KMS-11 (cell line): ENCODE measurements around the gene SLC34A1.
A peak's percentile ranks its signal among the peaks of the same experiment; 100 is the strongest.

Source experiments
- H2AFZ ChIP-seq: fragments of 200-600 bp; sonication (generic); 2 replicates; pipeline ENCODE4 v1.6.1; 2016; ENCODE audit warnings: antibody characterized with exemption, mixed run types, low read depth
- H3K27ac ChIP-seq: fragments of 200-600 bp; sonication (generic); 2 replicates; pipeline ENCODE4 v1.6.1; 2016; ENCODE audit warnings: mild to moderate bottlenecking, mixed run types
- H3K27me3 ChIP-seq: fragments of 200-600 bp; sonication (generic); 2 replicates; pipeline ENCODE4 v1.6.1; 2017; ENCODE audit warnings: mild to moderate bottlenecking, low read depth, mixed run types, moderate library complexity; ENCODE audit not compliant: insufficient read depth
- H3K36me3 ChIP-seq: fragments of 200-600 bp; sonication (generic); 2 replicates; pipeline ENCODE4 v1.6.1; 2017; ENCODE audit warnings: mild to moderate bottlenecking, mixed run types; ENCODE audit not compliant: insufficient read depth
- H3K4me1 ChIP-seq: fragments of 200-600 bp; sonication (generic); 2 replicates; pipeline ENCODE4 v1.6.1; 2016; ENCODE audit warnings: mild to moderate bottlenecking, low read depth, mixed run types; ENCODE audit not compliant: poor library complexity, severe bottlenecking
- H3K4me2 ChIP-seq: fragments of 200-600 bp; sonication (generic); 2 replicates; pipeline ENCODE4 v1.7.0; 2016; ENCODE audit warnings: mild to moderate bottlenecking, mixed run types
- H3K4me3 ChIP-seq: fragments of 200-600 bp; sonication (generic); IDR thresholded peaks from 2 replicates; pipeline ENCODE4 v1.6.1; 2017; ENCODE audit warnings: low read depth, low read length, mixed read lengths; ENCODE audit not compliant: insufficient read depth
- H3K79me2 ChIP-seq: fragments of 200-600 bp; sonication (generic); 2 replicates; pipeline ENCODE4 v1.6.1; 2016; ENCODE audit warnings: low read depth, mixed run types; ENCODE audit not compliant: insufficient read depth
- H3K9ac ChIP-seq: fragments of 200-600 bp; sonication (generic); 2 replicates; pipeline ENCODE4 v1.6.1; 2016; ENCODE audit warnings: mild to moderate bottlenecking, mixed run types
- H4K20me1 ChIP-seq: fragments of 200-600 bp; sonication (generic); 2 replicates; pipeline ENCODE4 v1.6.1; 2016; ENCODE audit warnings: mild to moderate bottlenecking, mixed run types; ENCODE audit not compliant: insufficient read depth
- CTCF ChIP-seq: fragments of 200-600 bp; sonication (generic); conservative IDR thresholded peaks from 2 replicates; pipeline ENCODE4 v1.6.1; 2017; ENCODE audit warnings: low read depth, mild to moderate bottlenecking, antibody characterized with exemption, low read length, moderate library complexity, mixed read lengths

SLC34A1 gene

GRCh38 chr5:177384134-177384533, at the start of gene SLC34A1:
TSS of gene SLC34A1 (plus strand) at chr5:177384434. CDS start at chr5:177385742, 1,308 bp downstream.
- no peak for TF ChIP-seq CTCF
- H2AFZ ChIP-seq = no peak within 1 kb of the TSS
- H3K27ac ChIP-seq = no peak within 1 kb of the TSS
- no peaks in the 10 kb centered on the region; the same call in 1 of the 2 replicates for H3K27me3 ChIP-seq
- no peaks in the 10 kb centered on the region for H3K36me3 ChIP-seq
- no peak within 1 kb of the TSS for H3K4me2 ChIP-seq
- no peaks in the 10 kb centered on the region for H3K4me1 ChIP-seq
- no peak within 1 kb of the TSS for H3K4me3 ChIP-seq
- no peak within 1 kb of the TSS for H3K9ac ChIP-seq
- H4K20me1 ChIP-seq = no peaks in the 10 kb centered on the region
- no peaks in the 10 kb centered on the region for H3K79me2 ChIP-seq

GRCh38 chr5:177334781-177335700, 49.2 kb upstream of the SLC34A1 start:
- H3K36me3 ChIP-seq = no peaks in the 10 kb centered on the region
- H3K4me1 ChIP-seq = no peaks in the 10 kb centered on the region
- H3K27ac ChIP-seq = no peak overlapping the region
- H3K4me3 ChIP-seq = no peak overlapping the region
- no peak overlapping the region for H3K9ac ChIP-seq
- no peaks in the 10 kb centered on the region for H4K20me1 ChIP-seq
- H2AFZ ChIP-seq = no peak overlapping the region
- H3K27me3 ChIP-seq = no peaks in the 10 kb centered on the region
- no peak overlapping the region for H3K4me2 ChIP-seq
- no peak for TF ChIP-seq CTCF
- H3K79me2 ChIP-seq = no peaks in the 10 kb centered on the region; the same call in 1 of the 2 replicates

- no peak overlapping the region for H2AFZ ChIP-seq
- no peak overlapping the region for H3K9ac ChIP-seq
- H3K4me3 ChIP-seq = no peak overlapping the region
- H3K4me2 ChIP-seq = no peak overlapping the region
- no peak overlapping the region for H3K27ac ChIP-seq
- no peaks in the 10 kb centered on the region for H3K27me3 ChIP-seq
- no peaks in the 10 kb centered on the region for H4K20me1 ChIP-seq
- H3K79me2 ChIP-seq = no peaks in the 10 kb centered on the region; the same call in 1 of the 2 replicates
- TF ChIP-seq CTCF = no peak
- H3K36me3 ChIP-seq = no peaks in the 10 kb centered on the region
- H3K4me1 ChIP-seq = no peaks in the 10 kb centered on the region
Observed at GRCh38 chr5:177335701-177336065, 48.6 kb upstream of the SLC34A1 start.

- no peaks in the 10 kb centered on the region; the same call in 1 of the 2 replicates for H3K79me2 ChIP-seq
- H3K4me2 ChIP-seq = no peak overlapping the region
- no peak overlapping the region for H3K4me3 ChIP-seq
- H3K27me3 ChIP-seq = no peaks in the 10 kb centered on the region
- H2AFZ ChIP-seq = no peak overlapping the region
- no peak overlapping the region for H3K27ac ChIP-seq
- H3K9ac ChIP-seq = no peak overlapping the region
- H4K20me1 ChIP-seq = no peaks in the 10 kb centered on the region
- H3K36me3 ChIP-seq = no peaks in the 10 kb centered on the region
- peak; percentile 29; the same call in 1 of the 2 replicates for TF ChIP-seq CTCF
- H3K4me1 ChIP-seq = no peaks in the 10 kb centered on the region
Observed at GRCh38 chr5:177336112-177336511, 48.1 kb upstream of the SLC34A1 start.
